GM21390 (cell line): ENCODE data around the gene ARRB1.
"Not testable (repeated sequence)": the region's sequence is repeated elsewhere in the genome, so short reads cannot be mapped to it uniquely, and the experiment has no call there.

Experiments
- ATAC-seq: cut with Tn5 transposase; IDR thresholded peaks from one replicate; pipeline ENCODE4 v1.9.1; 2021; ENCODE audit not compliant: unreplicated experiment

The ARRB1 gene

DNA sequence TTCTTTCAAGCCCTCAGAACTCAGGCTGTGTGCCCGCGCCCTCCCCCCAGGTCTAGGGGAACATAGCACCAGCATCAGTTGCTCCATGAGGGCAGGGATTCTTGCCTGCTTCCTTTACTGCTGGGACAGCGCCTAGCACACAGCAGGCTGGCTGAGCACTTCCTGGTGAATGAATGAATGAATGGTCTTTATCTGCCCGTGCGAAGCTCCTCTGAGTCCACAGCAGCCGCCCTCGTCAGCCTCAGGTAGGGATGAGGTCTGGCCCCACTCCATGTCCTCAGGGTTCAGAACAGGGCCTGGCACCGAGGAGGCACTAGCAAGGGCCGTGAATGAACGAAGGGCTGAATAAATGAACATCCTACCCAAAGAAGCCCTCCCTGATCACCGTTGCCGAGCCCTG, 27.3 kb downstream of the ARRB1 start:
- no peak for ATAC-seq

DNA sequence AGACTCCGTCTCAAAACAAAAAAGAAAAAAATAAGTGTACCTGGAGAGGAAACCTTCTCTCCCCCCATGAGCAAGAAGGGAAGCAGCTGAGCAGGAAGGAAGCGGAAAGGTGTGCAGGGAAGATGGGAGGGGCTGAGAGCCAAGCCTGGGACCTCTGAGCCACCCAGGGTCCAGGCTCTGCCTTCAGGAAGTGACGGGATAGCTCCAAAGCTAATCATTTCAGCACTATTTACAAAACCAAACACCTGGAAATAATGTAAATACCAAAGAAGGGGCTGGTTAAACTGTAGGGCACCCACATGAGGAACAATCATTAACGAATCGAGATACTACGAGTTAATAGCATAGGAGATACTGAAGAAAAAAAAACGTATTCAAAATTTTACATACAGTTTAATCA, 27.9 kb downstream of the ARRB1 start:
- no peak for ATAC-seq

DNA sequence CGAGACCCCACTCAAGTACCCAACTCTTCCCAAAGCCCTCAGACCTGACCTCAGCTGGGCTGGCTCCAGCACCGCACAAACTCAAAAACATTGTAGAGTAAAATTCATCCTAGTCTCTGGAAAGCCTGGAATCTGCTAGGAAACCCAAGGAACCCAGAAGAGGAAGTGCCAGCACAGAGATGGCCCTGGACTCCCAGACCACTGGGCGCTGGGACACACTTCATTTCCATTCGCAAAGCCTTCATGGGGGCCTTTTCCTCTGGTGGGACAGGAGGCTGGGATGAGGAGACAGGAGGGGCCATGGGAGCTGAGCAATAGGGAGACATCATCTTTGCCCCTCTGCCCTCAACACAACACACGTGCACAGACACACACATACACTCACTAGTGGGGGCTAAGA, 30.8 kb downstream of the ARRB1 start:
- ATAC-seq: no peak

DNA sequence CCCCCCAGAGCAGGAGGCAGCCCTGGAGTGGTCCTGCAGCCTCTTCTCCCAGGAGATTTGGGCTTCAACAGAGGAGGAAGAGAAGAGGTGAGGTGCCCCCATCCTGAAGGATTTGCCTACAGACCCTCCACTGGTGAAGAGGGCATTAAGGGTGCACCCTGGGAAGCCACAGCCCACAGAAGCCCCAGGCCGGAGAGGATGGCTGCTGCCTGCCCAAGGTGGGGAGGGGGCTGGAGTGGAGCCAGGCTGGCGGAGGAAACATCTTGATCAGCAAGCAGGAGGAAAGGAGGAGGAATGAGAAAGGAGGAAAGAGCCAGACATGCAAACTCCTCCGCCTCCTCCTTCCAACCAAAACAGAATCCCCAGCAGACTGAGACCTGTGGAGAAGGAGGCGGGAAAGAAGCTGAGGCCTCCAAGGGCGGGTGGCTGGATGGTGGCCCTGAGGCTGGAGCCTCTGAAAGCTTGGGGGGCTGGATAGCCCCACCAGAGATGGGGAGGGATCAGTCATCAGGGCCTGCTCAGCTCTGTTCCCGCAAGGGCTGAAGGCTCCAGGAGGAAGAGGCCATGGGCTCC, 31.3 kb downstream of the ARRB1 start:
- ATAC-seq: no peak

DNA sequence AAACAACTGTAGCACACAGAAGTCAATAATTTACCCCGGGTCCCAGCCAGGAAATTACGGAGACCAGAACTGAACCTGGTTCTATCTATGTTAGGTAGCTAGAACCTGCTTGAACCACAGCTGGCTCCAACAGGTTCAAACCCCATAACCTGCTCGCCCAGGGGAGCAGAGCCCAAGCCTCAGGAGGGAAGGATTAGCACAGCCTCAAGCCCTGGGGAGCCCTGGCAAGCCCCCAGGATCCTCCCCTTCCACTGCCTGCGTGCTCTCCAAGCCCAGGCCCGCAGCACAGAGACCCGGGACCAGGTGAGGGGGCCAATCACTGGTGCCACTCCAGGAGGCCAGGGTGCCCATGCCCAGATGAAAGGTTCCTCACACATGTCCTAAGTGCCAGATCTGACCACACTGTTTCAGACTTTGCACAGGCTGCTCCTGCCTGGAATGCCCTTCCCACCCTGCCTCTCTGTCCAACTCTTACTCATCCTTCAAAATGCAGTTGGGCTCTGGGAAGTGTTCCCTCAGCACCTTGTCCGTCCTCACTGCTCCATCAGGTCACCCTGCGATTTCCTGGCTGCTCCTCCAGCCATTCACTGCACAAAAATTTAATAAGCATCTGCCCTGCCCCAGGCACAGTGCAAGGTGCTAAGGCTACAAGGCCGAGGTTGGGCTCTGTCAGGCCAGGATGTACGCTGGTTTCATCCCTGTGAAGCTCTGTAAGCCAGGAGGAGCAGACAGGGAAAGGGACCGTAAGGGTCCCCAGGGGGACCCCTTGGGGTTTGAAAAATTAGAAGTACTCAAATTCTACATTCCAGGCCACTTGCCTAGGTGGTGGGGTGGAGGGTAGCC, 32.2 kb downstream of the ARRB1 start:
- ATAC-seq: no peak

DNA sequence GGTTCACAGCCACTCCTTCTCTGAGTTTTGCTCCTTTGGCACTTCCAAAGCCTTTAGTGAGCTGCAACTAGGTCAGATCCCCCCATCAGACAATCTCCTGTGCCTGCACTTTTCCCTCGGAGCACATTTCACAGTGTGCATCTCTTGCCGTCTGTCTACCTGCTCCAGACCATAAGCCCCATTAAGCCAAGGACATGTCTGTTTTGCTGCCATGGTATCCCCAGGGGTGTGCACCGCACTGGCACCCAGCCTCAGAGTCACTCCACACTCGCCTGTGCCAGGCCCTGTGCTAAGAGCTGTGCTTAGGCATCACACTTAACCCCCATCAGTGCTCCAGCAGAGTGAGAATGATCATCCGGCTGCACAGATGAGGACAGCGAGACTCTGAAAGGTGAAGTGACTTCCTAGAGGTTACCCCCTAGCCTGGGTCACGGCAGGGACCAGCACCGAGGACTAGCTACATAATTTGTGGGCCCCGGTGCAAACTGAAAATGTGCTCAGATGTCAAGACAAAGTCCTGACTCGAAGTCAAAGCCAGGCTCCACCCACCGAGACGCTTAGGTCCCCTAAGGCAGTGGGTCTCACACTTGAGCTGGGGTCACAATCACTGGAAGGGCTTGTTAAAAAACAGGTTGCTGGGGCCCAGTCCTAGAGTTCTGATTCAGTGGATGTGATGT, 33.9 kb downstream of the ARRB1 start:
- no peak for ATAC-seq

DNA sequence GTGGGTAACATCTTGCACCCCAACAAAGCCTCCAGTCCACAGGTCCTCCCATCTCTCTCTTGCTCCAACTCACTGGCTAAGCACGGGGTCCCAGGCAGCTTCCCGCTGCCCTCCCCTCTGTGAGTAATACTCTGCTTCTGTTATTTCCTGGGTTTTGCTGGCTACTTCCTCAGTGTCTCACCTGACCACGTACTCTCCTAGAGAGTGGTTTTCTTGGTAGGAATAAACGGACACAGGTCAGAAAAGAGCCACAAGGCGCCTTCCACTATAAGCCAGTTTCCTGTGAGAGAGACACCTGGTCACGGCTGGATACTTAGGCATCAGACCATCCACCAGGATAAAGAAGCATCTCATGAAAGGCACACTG, 36.0 kb downstream of the ARRB1 start:
- ATAC-seq: no peak

DNA sequence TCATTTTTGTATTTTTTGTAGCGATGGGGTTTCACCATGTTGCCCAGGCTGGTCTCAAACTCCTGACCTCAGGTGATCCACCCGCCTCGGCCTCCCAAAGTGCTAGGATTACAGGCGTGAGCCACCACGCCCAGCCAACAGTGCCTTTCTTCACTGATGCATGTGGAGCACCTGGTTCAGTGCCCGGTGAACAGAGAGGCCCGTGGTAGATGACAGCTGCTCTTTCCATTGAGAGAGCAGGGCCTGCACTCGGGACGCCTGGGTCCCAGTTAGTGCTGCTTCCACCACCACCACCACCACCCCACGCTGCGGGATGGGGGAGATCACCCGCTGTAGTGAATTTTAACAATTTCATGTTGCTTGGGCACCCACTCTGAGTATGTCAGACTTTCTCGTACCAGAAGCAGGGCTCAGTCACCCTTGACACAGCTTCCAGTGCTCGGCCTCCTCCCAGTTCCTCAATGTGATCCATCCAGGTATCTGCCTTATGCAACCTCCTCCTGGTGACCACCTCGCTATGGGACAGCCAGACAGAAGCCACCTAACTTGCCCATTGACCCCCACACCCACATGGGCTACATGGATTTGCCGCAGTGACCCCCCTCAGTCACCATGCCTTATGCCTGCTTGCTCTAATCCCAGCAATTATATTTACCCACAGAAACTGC, 36.6 kb downstream of the ARRB1 start:
- no peak for ATAC-seq

DNA sequence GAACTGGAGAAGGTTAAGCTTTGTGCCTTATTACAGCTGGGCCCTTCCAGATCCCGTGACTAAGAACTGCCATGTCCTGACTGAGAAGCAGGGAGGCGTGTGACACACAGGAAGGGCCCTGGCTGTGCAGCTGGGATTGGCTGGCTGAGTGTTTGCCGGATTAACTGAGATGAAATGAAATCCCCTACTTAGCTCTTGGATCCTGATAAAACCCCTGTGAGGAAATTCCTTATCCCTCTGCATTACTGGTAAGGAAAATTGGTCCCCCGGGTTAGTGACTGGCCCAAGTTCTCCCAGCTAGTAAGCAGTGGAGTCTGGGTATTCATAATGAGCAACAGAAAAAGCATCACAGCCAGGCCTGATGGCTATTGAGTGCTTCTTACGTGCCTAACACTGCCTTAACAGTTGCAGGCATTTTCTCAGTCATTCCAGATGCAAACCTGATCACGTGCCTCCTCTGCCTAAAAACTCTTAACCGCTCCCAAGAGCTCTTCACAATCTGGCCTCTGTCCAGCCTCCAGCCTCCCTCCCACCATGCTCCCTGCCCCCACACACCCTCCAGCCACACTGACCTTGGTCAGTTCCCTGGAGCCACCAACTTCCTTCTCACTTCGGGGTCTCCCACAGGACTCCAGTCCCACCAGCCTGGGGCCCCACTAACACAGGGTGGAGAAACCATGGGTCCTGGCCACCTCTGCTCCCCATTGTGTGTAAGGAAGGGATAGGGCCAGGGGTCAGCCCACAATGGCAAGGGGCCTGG, 37.8 kb downstream of the ARRB1 start:
- no peak for ATAC-seq

DNA sequence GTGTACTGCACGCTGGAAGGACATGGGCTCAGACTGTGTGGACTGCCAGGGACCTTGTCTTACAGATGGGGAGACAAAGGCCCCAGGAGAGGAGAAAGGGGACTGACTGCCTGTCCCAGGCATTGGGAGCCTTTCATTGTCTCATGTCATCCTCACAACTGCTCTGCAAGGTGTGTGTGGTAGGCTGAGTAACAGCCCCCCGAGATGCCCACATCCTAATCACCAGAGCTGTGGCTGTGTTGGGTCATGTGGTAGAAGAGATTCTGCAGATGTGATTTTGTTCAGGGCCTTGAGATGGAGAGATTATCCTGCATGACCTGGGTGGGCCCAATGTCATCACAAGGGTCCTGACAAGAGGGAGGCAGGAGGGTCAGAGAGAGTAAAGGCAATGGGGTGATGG, 39.1 kb downstream of the ARRB1 start:
- no peak for ATAC-seq

DNA sequence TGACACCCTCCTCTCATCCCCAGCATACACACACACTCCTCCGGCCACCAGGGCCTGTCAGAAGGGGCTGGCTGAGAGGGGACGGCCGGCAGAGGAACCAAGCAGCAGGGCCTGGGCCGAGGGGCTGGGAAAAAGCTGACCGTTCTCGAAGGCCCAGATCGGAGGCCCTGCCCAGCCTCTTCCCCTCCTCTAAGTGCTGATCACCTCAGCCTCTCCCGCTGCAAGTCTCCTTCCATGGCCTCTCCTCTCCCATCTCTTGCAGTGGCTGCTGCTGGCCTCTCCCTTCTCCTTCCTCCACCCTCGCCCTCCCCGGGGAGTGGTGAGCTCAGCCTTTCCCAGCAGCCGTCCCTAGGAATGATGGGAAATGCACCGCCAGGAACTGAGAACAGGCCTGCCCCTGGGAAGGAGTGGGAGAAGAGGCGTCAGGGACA, 39.6 kb downstream of the ARRB1 start:
- ATAC-seq: no peak

DNA sequence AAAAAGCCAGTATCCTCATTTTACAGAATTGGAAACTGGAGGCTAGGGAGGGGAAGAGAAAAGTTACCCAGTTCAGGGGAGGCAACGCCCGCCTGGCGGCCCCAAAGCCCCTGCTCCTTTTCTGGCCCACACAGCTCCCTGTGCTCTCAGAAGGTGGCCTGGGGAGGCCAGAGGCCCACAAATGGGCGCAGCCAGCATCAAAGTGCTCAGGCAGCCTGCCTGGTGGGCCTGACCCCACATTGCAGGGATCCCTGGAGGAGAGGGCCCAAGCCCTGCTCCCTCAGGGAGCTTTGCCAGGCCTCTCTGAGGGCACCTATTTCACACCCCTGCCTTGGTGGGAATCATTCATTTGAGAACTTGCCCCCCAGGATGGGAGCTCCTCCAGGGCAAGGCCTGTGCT, 42.5 kb downstream of the ARRB1 start:
- no peak for ATAC-seq

DNA sequence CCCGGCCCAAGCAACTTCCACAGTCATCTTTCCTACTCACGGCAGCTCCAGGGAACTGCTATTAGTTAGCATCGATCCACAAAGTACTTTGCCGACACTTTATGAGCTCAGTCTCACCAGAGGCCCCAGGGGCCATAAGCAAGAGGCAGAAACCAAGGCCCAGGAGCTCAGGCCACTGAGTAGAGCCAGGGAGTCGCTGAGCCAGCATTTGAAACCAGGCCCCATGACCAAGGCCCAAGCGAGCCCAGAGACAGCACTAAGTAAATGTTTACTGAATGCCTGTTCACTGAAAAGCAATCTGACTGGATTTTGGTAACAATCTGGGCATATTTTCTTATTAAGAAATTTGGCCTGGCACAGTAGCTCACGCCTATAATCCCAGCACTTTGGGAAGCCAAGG, 43.3 kb downstream of the ARRB1 start:
- ATAC-seq: no peak

DNA sequence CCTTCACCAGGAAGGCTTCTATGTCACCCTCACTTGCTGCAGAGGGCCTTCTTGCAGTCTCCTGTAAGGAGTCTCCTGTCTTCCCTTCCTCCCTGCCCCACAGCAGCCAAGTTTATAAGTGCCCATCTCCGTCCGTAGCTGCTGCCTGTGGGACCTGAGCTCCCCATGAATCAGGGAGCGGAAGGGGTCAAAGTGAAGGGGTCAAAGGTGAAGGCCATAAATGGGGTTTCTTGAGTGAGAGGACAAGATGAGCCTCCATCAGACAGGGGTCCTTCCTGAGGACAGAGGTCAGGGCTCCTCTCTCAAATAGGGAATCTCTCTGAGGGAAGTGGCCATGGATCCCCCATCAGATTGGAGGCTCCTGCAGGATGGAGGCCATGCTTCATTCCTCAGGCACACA, 44.4 kb downstream of the ARRB1 start:
- no peak for ATAC-seq

DNA sequence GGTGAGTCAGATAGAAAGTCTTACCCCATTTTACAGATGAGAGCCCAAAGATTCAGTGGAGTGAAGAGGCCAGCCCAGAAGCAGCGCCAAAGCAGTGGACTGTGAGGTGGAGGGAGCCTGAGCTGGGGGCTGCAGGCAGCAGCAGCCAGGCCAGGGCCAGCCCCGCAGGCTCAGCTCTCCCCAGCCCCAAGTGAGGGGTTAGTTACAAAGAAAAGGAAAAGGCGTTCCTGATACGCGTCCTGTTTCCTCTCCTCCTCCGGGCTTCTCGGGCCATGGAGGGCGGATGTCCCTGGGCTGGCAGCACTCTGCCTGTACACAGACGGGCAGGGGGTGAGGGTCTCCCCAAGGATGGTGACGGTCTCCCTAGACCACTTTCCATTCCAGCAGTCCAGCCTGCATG, 44.9 kb downstream of the ARRB1 start:
- ATAC-seq: no peak

DNA sequence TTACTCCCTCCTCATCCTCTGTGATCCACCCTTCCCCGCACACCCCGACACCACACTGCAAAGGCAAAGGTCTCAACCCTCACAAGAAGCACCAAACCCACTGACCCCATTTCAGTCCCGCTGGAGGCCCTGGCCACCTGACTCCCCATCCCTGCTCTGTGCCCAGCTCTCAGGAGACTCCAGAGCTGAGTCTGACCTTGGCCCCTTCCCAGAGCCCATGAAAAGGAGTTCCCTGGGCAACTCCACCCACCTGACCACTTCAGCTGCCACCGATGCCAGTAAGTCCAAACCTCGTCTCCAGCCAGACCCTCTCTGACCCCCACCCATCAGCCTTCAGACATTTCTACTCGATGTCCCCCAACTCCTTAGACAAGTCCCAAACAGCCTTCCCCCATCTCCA, 45.5 kb downstream of the ARRB1 start:
- ATAC-seq: no peak

DNA sequence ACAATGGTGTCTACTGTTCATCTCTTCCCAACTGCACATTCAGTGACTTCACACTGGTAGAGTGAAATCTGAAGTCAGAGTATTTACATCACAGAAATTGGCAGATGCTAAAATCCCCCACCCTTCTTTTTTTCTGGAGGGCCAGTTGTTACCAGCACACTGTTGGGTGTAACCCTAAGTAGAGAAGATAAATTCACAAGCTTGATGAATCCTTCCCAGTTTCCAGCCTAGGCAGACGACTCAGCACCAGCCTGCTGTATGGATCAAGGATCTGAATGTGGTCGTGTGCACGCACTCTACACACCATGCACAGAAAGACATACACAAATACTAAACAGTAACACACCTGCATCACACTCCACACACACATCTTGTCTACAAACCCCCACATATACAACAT, 46.0 kb downstream of the ARRB1 start:
- no peak for ATAC-seq

DNA sequence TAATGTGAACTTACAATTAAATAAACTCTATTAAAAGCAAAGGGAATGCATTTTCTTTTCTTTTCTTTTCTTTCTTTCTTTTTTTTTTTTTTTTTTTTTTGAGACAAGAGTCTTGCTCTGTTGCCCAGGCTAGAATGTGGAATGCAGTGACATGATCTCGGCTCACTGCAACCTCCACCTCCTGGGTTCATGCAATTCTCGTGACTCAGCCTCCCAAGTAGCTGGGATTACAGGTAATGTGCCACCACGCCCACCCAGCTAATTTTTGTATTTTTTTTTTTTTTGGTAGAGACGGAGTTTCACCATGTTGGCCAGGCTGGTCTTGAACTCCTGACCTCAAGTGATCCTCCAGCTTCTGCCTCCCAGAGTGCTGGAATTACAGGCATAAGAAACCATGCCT, 46.5 kb downstream of the ARRB1 start:
- ATAC-seq: not testable (repeated sequence)

DNA sequence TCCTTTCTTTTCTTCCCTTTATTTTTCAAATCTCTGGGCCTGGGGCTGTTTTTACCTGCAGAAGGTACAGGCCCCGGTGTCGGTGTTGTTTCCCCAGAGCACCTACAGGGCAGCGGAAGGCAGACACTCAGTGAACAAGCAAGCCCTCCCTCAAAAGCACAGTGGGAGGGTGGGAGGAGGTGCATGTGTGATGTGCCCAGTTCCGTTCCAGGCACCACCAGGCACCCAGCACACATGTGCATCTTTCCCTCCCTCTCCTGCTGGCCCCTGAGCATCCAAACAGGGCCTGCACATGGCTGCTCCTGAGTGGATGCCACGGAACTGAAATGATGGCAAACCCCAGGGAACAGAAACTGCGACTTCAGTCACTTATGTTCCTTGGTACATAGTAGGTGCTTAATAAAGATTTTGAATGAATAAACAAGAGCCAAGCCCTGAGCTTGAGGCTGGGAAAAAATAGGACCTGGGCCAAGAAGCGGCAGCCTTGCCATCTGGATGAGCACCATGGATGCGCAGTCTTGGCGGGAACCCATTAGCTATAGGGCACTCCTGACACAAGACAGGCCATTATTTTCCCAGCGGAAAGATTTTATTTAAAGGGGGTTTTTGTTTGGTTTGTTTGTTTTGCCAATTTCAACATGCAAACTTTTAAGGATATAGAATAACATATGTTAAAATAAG, 47.8 kb downstream of the ARRB1 start:
- ATAC-seq: no peak

DNA sequence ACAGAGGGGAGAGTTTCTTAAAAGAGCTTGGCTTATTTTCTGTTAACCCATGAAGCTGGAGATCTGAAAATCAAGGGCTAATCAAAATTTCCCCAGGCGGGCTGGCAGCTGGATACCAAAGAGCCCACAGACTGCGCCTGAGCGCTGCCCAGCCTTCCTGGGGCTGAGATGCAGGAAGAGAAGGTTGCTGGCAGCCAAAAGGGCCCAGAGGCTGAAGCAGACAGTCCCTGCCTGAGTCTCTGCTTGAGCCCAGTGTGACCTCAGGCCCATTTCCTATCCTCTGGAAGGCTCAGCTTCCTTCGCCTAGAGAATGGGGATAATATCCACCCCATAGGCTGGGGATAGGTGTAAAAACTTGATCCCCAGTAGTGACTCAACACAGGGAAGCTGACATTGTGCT, 49.1 kb downstream of the ARRB1 start:
- ATAC-seq: no peak
